Daoy (cell line): ENCODE results near the gene MYL10. TPM values are rescaled to one million over a fixed set of nuclear protein-coding genes. Genes with fewer than 3 reads are reported as not detected.
A peak's percentile ranks its signal among the peaks of the same experiment; 100 is the strongest.
"Not testable (repeated sequence)": the region's sequence is repeated elsewhere in the genome, so short reads cannot be mapped to it uniquely, and the experiment has no call there.

Experiments used
- DNase-seq: peaks from one replicate; pipeline ENCODE4 v3.0.0-alpha.2; 2015; ENCODE audit warnings: low read depth
- total RNA-seq: library from RNA; depleted of rRNA; stranded (reverse); fragments of >200 nt; shearing (Covaris generic); gene quantifications from 2 replicates; pipeline ENCODE4 v1.2.3, GENCODE V29; 2014

The MYL10 gene
- total RNA-seq, 1 experiment from 2014 or later, result not detected

DNA sequence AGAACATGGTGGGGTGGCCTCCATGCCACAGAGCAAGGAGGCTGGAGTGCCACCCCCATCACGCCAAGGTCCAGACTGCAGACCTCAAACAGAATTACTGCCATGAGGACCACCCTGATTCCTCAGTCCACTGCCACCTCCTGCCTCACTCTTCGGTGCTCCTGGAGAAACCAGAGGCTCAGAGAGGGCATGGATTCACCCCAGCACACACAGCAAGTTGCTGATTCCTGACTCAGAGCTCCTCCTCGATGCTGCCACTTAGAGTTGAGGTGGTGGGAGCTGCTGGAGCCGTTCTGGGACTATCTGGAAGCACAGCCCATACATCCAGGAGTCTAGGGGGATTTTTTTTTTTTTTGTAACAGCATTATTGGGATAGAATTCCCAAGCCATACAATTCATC is 22.0 kb upstream of the MYL10 start:
- no peak for DNase-seq

DNA sequence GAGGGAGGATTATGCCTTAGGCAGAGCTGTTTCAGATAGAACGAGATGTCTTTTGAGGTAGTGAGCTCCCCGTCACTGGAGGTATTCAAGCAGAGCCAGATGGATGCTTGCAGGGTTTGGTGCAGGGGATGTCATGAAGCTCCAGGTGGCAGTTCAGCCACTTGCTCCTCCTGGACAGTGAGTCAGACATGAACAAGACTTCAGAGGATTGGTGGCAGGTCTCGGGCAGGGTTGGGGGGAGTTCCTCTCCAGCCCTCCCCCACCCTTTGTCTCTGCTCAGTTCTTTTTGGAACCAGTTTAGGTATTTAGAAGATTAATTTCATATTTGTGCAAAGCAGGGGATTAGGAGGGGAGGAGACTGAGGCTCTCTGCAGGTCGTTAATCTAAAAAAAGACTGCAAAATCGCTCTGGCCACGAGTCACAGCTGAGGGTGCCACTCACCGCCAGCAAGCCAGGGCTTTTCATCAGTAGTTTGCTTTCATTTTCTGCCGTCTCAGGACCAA is 21.5 kb upstream of the MYL10 start:
- no peak for DNase-seq

DNA sequence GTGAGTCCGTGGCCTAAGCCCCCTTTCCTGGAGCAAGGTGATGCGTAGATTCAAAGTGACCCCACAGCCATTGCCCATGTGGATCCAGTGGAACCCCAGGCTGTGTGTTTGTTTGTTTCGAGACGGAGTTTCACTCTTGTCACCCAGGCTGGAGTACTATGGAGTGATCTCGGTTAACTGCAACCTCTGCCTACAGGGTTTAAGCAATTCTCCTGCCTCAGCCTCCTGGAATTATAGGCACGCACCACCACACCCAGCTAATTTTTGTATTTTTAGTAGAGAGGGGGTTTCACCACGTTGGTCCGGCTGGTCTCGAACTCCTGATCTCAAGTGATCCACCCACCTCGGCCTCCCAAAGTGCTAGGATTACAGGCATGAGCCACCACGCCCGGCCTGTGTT is 18.8 kb upstream of the MYL10 start:
- not testable (repeated sequence) for DNase-seq

DNA sequence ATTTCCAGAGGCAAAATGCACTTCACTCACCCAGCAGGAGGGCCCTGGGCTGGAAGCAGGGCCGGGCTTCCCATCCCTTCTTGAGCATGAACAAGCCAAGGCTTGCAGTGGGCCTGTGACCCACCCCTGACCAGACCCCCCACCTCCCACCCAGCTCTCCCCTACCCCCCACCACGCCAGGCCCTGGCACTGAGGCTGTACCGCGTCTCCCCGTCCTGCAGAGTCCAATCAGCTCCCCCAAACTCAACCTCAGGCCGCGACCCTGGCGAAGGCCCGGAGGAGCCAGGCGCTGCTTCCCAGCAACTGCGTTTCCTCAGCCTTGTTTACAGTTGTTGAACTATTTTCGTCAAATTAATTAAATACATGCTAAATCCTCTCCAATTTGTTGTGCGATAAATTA is 16.9 kb upstream of the MYL10 start:
- no peak for DNase-seq

DNA sequence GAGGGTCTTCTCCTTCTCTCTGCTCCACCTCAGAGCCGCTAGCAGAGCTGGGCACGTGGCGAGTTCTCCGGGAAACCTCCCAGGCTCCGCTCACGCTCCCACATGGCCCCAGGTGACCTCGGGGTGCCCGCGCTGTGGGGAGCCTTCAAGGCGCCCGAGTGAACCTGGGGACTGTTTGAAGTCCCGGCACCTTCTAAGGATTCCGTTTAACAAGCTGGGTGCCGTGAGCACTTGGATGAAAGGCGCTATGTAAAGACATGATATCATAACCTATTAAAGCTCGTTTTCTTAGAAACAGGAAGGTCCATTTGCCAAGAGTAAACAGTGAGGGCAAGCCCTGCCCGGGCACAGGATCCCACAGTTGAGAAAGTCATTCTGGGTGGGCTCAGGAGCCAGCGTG is 15.8 kb upstream of the MYL10 start:
- no peak for DNase-seq

DNA sequence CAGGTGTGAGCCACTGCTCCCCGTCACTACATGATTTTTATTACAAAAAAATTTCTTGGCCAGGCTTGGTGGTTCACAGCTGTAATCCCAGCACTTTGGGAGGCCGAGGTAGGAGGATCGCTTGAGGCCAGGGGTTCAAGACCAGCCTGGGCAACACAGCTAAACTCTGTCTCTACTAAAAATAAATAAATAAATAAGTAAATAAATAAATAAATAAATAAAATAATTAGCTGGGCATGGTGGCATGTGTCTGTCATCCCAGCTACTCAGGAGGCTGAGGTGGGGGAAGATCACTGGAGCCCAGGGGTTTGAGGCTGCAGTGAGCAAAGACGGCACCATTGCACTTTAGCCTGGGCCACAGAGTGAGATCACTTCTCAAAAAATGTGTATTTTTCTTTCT is 10.0 kb upstream of the MYL10 start:
- DNase-seq, result not testable (repeated sequence)

DNA sequence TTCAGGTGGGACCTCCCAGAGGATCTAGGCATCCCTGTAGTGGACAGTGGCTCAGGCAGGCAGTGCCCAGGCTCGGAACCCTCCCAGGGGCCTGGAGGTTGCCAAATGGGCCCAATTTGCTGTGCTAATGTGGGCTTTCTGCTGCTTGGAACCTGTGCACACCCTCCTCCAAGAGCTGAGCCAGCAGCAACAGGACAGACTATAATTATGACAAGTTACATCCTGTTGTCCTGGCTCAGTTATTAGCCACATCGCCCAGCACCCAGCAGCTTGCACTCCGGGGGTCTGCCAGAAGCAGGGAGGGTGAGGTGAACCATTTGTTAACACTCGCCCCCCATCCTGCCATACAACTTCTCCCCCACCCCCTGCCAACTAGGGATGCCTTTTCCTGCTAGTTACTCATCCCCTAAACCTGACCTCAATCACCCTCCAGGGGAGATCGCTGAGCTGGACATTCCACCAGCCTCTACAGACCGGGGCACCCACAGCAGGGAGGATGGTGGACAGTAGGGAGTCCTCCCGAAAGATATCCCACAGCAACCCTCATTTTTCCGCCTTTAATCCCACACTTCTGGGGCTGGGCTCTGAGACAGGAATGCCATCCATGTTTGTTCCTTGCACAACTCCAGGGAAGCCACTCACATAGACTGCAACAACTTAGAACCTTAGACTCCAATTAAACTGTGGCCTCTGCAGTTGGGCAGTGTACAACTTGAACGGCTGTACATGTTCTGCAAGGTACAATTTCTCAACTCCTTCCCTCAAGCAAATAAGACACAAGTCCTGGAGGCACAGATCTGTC is 7.9 kb upstream of the MYL10 start:
- no peak for DNase-seq

DNA sequence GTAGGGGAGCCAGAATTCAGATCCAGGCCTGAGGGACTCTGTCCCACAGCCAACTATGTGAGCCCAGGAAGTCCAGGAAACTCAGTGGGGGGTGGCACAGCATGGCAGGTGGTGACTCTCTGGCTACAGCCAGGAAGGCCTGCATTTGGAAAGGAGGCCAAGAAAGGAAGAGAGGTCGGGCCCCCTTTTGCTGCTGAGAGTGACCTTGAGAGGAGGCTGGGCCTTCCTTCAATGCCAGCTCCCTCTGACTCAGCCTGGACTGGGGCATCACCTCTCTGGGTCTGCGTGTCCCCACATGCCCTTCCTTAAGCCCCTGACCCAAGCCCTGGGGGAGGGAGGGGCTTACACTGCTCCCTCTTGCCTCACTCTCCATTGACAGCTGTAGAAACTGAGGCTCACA is 6.4 kb upstream of the MYL10 start:
- DNase-seq, result peak; percentile 57

DNA sequence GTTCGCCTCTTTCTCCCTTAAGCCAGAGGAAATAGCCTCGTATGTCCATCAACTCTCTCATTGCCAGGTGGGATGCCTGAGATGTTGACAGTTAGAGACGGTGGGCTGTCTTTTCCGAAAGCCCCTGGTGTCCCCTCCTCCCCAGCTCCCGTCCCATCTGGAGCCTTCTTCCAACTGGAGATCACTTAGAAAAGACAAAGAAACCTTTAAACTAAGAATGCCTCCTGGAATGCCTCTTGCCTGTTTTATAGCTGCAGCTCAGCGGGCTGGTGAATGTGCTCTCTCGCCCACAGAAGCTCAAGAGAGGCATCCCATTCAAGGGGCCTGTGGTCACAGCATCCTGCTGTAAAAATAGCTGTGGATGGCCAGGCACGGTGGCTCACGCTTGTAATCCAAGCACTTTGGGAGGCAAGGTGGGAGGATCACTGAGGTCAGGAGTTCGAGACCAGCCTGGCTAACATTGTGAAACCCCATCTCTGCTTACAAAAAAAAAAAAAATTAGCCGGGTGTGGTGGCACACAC is 5.2 kb upstream of the MYL10 start:
- no peak for DNase-seq

DNA sequence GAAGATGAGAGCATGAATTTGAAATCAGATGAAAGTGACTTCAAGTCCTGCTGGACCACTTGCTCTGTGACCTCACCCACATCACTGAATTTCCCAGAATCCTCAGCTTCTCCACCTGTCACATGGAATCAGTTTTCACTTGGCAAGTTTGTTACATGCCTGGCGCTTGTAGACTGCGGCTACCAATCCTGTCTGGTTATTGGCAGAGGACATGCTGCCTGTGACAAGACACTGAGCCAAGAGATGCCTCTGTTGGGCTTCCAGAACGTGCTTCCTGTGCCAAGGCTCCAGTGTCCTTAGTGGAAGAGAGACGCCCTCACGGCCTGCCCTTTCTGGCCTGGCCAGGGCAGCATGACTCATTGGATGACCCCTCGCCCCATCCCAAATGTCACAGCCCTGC is 4.4 kb upstream of the MYL10 start:
- DNase-seq, result no peak

DNA sequence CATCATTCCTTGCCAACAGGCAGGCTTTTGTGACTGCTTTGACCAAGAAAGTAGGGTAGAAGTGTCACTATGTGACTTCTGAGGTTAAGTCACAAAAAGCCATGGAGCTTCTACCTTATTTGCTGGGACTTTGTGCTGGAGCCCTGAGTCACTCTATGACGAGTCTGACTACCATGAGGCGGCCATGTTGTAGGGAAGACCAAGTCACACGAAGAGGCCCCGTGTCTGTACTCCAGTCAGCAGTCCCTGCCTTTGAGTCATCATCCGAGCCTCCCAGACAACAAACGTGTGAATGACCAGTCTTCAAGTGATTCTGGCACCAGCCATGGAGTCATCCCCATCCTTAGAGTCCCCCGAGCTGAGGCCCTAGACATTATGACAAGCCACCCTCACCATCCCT is 3.5 kb upstream of the MYL10 start:
- DNase-seq, result peak; percentile 52

DNA sequence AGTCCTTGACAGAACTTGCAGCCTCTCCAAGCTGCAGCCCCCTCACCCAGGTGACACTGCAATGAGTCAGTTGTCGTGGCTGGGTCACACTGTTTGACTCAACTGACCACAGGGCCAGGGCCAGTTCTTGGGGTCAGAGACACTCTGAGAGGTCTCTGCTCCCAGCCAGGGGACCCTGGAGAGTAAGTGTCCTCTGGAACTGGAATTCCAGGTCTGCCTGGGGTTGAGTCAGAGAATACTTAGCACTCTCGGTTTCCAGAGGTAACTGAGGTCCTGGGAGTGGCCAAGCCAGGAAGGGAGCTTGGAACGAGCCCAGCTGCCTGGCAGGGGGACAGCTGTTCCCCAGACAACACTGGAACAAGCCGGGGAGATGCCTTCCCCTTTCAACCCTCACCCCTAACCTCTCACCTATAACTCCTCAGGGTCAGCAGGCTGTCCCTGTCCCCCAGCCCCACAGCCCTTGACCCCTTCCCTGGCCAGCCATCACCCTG is 2.2 kb upstream of the MYL10 start:
- DNase-seq, result peak; percentile 80

DNA sequence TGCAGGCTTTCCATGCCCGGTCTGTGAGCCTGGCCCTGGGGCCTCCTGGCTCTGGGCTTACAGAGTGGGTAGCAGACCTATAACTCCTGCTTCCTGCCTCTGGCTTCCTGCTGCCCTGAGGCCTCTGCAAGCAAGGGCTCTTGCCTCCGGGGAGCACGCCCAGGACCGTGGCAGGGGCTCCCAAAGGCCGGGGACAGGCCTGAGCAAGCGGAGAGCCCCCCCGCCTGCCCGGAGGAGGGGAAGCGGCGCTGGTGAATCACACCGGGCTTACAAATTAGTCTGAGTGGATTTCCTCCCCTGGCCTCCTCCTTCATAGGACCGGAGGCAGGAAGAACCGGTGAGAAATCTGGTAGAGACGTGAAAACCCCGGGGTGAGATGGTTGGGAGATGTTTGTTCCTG is 1.5 kb upstream of the MYL10 start:
- DNase-seq, result peak; percentile 89

DNA sequence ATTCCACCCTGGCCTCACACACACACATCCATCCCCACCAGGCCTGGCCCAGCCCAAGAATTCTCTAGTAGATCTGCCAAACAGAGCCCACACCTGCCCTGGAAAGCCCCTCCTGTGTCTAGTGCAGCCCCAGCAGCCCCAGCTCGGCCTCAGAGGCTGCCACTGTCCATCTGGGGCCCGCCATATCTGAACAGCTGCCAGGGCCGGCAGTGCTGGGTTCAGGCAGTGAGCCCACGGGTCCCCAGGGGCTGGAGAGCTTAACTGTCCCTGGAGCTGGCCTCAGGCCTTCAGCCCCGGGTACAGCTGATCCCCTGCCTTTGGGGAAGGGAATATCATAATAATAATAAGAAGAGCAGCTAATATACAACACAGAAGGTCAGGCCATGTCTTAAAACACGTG is 574 bp downstream of the MYL10 start:
- DNase-seq, result no peak

DNA sequence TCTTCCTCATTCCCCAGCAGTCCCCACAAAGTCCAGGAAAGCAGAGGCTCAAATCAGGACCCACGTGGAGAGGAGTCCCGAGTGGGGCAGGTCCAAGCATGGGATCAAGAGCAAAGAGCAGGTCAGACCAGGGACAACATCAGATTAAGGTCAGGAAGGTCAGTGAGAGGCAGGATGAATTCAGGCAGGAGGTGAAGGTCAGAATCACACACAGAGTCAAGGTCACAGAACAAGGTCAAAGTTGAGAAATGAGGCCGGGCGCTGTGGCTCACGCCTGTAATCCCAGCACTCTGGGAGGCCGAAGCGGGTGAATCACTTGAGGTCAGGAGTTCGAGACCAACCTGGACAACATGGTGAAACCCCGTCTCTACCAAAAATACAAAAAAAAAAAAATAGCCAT is 2.3 kb downstream of the MYL10 start:
- no peak for DNase-seq

DNA sequence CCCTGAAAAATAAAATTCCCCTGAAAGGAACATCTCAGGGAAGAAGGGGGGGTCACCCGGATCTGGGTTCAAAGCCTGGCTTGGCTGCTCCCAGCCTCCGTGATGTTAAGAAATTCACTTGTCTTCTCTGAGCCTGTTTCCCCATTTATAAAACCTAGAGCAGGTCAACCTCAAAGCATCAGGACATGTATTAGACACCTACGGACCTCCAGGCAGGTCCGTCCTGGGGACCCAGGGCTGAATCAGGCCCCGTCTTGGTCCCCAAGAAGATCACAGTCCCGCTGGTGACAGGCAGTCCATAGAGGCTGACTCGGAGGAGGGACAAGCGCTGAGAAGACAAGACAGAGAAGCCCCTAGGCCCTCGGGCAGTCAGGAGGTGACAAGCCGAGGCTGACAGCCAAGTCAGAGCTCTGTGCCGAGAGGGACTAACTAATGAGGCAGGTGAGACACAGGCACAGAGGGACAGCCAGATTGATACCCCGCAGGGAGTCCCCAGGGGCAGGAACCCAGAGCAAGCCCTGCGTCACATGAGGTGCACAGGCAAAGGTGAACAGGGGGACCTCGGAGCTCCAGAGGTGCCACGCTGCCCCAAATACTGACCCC is 2.9 kb downstream of the MYL10 start:
- no peak for DNase-seq

DNA sequence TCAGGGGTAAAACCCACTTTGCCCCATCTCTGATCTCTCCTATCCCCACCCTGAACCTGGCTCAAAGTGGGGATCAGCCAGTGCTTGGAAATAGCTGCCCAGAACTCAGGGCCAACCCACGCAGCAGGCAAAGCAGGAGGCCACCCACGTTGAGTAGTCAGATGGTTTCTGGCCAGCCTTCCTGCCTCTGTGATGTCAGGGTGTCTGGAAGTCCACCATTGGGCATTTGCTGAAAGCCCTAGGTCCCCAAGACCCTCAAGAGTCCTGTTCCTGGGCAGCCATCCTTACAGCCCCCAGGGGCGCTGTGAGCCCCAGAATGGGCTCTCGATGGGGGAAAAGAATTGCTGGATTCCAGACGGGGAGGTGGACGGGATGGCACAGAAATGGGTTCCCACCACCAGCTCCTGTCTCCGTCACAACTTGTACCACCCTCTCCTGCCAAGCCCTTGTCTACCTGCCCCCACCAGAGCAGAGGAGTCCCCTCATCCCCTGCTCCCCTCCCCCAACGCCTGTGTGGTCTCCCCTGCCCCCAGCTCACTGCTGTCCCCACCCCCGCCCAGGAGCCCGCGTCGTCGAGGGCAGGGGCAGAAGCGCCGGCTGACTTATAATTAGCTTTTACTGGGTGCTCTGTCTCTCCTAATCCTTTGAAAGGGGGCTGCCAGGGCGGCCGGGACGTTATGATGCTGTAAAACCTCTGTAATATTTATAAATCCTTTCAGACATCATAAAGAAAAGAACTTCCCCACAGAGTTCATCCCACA is 3.9 kb downstream of the MYL10 start:
- no peak for DNase-seq

DNA sequence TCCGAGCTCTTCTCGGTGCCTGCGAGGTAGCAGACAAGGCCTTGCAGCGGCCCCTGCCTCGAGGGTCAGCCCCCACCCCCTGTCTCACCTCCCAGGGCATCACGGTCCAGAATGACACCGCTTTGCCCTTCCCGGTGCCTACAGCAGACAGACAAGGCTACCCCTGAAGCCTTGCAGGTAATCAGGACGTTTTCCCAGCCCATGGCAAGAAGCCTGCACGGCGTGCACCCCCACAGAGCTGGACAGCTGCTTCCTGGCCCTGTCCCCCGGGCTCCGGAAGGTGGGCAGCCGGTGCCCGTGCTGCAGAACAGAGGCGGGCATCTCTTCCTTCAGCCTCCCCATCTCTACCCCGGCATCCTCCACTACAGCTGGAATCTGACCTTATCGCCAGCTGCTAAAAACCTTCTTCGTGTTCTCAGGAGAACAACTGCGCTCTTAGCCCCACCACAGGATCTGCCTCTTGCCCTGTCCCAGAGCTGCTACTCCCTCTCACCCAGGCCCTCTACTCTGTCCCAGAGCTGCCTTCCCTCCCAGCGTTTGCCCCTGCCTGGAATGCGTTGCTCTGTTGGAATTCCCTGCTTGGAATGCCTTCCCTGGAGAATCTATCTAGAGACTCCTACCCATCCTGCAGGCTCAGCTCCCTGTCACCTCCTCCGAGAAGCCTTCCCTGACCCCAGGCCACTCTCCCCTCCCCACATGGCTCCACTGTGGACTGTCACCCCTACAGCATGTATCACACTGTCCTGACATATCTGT is 4.7 kb downstream of the MYL10 start:
- DNase-seq, result no peak

DNA sequence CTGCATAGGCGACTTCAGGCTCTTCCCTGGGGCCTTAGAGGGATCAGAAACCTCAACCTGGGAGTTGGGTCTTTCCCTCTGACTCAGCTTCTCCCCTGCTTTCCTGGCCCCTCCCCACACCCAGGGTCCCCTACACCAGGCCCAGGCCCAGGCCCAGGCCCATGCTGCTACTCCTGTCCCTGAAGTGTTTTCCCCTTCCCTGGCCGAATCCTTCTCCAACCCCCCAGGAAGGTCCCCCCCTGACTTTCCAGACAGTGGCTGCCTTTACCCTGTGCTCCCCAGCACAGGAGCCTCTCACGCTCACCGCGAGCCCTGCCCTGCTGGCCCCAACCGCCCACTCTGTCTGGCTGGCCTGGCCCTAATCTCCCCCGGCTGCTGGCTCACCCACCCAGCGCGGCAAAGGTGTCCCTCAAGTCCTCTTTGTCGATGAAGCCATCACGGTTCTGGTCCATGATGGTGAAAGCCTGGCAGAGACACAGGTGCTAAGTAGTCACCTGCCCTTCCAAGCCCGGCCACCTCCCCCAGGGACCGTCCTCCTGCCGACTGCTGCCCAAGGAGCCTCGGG is 6.4 kb downstream of the MYL10 start:
- no peak for DNase-seq

DNA sequence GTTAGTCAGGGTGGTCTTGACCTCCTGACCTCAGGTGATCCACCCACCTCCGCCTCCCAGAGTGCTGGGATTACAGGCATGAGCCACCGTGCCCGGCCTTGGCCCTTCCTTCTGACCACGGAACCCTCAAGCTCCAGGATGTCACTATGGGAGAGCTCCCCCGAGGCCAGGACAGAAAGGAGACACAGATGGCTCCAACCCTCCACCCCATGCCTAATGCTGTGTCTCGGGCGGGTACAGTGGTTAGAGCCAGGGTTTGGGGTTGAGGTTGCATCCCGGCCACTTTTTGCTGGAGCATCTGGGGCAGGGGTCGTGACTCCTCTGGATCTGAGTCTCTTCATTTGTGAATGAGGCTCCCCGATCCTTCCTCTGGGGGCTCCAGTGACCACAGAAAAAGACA is 8.1 kb downstream of the MYL10 start:
- DNase-seq, result no peak

DNA sequence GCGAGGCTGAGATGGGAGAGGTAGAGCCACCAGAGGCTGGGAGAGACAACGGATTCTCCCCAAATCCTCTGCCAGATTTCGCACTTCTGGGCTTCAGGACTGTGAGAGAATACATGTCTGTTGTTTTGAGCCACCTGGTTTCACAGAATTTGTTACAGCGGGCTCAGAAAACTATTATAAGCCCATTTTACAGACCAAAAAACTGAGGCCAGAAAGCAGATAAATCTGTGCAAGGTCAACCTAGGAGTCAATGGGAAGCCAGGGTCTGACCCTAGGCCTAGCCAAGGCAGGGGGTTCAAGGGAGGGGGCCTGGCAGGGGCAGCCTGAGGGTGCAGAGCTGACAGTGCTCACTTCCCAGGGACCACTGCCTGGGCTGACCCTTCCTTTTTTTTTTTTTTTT is 8.7 kb downstream of the MYL10 start:
- no peak for DNase-seq
